ENCODE measurements around the gene ICA1. TPM values are rescaled to one million over a fixed set of nuclear protein-coding genes. Genes with fewer than 3 reads are reported as not detected.

The ICA1 gene
- total RNA-seq, 3 donors from 2014 or later: 18.7 to 59.9 (median 41.9) TPM

GRCh38 chr7:8236780-8237407 lies 25.1 kb downstream of the ICA1 start:
- intact Hi-C loops (cut with DNase I, micrococcal nuclease): no loop called here
- TF ChIP-seq, protein P1, sequence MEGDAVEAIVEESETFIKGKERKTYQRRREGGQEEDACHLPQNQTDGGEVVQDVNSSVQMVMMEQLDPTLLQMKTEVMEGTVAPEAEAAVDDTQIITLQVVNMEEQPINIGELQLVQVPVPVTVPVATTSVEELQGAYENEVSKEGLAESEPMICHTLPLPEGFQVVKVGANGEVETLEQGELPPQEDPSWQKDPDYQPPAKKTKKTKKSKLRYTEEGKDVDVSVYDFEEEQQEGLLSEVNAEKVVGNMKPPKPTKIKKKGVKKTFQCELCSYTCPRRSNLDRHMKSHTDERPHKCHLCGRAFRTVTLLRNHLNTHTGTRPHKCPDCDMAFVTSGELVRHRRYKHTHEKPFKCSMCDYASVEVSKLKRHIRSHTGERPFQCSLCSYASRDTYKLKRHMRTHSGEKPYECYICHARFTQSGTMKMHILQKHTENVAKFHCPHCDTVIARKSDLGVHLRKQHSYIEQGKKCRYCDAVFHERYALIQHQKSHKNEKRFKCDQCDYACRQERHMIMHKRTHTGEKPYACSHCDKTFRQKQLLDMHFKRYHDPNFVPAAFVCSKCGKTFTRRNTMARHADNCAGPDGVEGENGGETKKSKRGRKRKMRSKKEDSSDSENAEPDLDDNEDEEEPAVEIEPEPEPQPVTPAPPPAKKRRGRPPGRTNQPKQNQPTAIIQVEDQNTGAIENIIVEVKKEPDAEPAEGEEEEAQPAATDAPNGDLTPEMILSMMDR (IDR thresholded peaks at IDR 0.05): no peak
- DNase-seq (no peak), ATAC-seq (no peak)
- H3K4me3 ChIP-seq: no peak overlapping the region
- no peaks in the 10 kb centered on the region for H3K4me1 ChIP-seq (ENCODE audit: low read depth)
- H3K9me3 ChIP-seq: no peaks in the 10 kb centered on the region
- H3K36me3 ChIP-seq (ENCODE audit: low read depth): no peaks in the 10 kb centered on the region

GRCh38 chr7:8232999-8233847 lies 28.7 kb downstream of the ICA1 start:
- DNase-seq (no peak), ATAC-seq (no peak)
- no peaks in the 10 kb centered on the region for H3K4me1 ChIP-seq (ENCODE audit: low read depth)
- no peak overlapping the region for H3K4me3 ChIP-seq
- TF ChIP-seq, protein P1 (IDR thresholded peaks at IDR 0.05): no peak
- intact Hi-C loops (cut with DNase I, micrococcal nuclease): no loop called here
- no peaks in the 10 kb centered on the region for H3K36me3 ChIP-seq (ENCODE audit: low read depth)
- no peaks in the 10 kb centered on the region for H3K9me3 ChIP-seq

GRCh38 chr7:8229927-8230326 lies 32.0 kb downstream of the ICA1 start:
- Histone ChIP-seq H3K4me3 (no peak overlapping the region), H3K36me3 (ENCODE audit: low read depth) (no peaks in the 10 kb centered on the region), H3K9me3 (no peaks in the 10 kb centered on the region), H3K4me1 (ENCODE audit: low read depth) (no peaks in the 10 kb centered on the region)
- ATAC-seq: no peak
- TF ChIP-seq, protein P1 (IDR thresholded peaks at IDR 0.05): no peak
- intact Hi-C loops (cut with DNase I, micrococcal nuclease): loop anchor here in 1 of 2 donors (10.0 kb wide), 1 partner anchor 805 kb away; no protein-coding TSS in a partner anchor
- no peak for DNase-seq

DNA sequence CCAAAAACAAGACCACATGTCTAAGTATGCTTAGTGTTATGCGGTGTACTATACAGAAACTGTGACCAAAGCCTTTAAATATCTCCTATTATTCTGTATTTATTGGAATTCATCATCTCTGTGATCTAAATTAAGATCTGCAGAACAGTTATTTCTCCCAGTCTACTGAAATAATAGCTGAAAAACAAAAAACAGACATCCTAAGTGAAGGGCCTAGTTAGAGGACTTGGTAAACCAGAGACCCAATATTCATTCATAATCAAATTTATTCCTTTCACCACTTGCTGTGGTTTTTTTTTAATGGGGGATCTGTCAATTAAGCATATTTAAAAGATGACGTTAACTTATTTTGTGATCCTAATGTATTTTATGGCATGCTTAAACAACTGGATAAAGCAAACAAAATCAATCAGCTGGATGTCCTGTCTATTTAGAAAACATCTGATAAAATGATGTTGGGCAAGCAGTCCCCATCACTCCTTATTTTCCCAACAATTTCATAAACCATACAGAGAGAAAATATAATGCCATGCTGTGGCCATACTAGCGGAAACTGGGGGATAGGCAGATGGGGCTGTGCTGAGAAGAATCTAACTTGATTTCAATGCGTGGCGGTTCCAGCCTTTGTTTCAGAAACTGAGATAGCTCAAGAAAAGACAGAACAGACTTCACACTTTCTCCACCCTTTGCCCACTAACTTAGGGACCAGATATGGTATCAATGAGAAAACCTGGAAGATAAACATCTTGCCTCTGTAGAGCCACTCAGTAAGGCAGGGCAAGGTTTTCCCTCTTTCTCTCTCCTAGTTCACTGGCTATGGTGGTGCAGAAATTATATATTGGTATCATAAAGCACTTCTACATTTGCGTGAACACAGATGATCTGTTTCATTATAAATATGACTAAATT lies 32.9 kb downstream of the ICA1 start:
- TF ChIP-seq, protein P1 (IDR thresholded peaks at IDR 0.05): no peak
- Histone ChIP-seq H3K4me1 (ENCODE audit: low read depth) (no peaks in the 10 kb centered on the region), H3K36me3 (ENCODE audit: low read depth) (no peaks in the 10 kb centered on the region), H3K9me3 (no peaks in the 10 kb centered on the region), H3K4me3 (no peak overlapping the region)
- DNase-seq: no peak
- intact Hi-C loops (cut with DNase I, micrococcal nuclease): loop anchor here in 1 of 2 donors (10.0 kb wide), 1 partner anchor 804 kb away; no protein-coding TSS in a partner anchor
- ATAC-seq: no peak

DNA sequence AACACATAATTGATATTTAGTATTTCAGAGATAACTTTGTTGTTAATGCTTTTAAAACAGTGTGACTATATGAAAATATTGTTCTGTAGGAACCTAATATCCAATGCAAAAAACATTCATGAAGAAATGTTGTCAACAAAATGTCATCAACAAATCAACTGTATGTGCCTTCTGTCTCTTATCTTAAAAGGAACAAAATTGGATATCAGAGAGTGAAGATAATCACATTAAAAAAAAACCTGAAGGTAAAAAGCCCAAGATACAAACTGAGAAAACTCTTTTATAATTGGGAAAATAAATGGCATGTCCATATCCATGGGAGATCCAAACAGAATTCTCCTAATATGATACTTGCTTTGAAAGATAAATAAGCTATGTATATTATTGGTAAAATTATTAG lies 33.9 kb downstream of the ICA1 start:
- ATAC-seq (no peak), DNase-seq (no peak)
- Histone ChIP-seq H3K9me3 (no peaks in the 10 kb centered on the region), H3K36me3 (ENCODE audit: low read depth) (no peaks in the 10 kb centered on the region), H3K4me1 (ENCODE audit: low read depth) (no peaks in the 10 kb centered on the region), H3K4me3 (no peak overlapping the region)
- TF ChIP-seq, protein P1 (IDR thresholded peaks at IDR 0.05): no peak
- intact Hi-C loops (cut with DNase I, micrococcal nuclease): loop anchor here in 1 of 2 donors (10.0 kb wide), 1 partner anchor 803 kb away; no protein-coding TSS in a partner anchor

Measured in mucosa of descending colon (tissue), 3 donors.